ENCODE results near the gene RRAGC. TPM values are rescaled to one million over a fixed set of nuclear protein-coding genes. Genes with fewer than 3 reads are reported as not detected.

RRAGC gene
- total and polyA plus RNA-seq, 2 experiments from 2014 or later: 9.3 to 12.8 TPM

GRCh38 chr1:38867208-38867607 is 7.6 kb upstream of the RRAGC start:
- H3K4me2 ChIP-seq: no peak overlapping the region
- H3K27me3 Mint-ChIP-seq (ENCODE audit: insufficient read depth, low read depth, poor library complexity): peaks cover 3% of the 10 kb centered on the region
- no peaks in the 10 kb centered on the region for H3K27me3 ChIP-seq (ENCODE audit: insufficient read depth)
- H3K27ac Mint-ChIP-seq: no peak overlapping the region
- DNase-seq (ENCODE audit: low spot score): no peak
- ATAC-seq: no peak
- H3K4me1 ChIP-seq (ENCODE audit: insufficient read depth): peaks cover 2% of the 10 kb centered on the region
- H3K79me2 ChIP-seq (replicated peaks; ENCODE audit: insufficient read depth): peaks cover 23% of the 10 kb centered on the region
- peaks cover 2% of the 10 kb centered on the region; the same call in 2 of the 3 replicates for H3K4me1 Mint-ChIP-seq
- TF ChIP-seq EZH2 (IDR thresholded peaks at IDR 0.05; ENCODE audit: low read depth, unreplicated experiment) (no peak), CTCF (conservative IDR thresholded peaks at IDR 0.05; ENCODE audit: low read depth in 2 of 2) (no peak), CREB1 (CRISPR knock-in tag; IDR thresholded peaks at IDR 0.05; ENCODE audit: low read depth) (no peak)
- peaks cover 12% of the 10 kb centered on the region; the same call in 1 of the 2 replicates for H3K36me3 ChIP-seq (ENCODE audit: insufficient read depth)
- H3K4me3 Mint-ChIP-seq: no peak overlapping the region
- peaks cover 4% of the 10 kb centered on the region; the same call in 1 of the 2 replicates for H3F3A ChIP-seq (replicated peaks; ENCODE audit: low read depth)
- no peak overlapping the region; the same call in 1 of the 2 replicates for H3K27ac ChIP-seq (ENCODE audit: low read depth)
- peaks cover 7% of the 10 kb centered on the region; the same call in 2 of the 3 replicates for H3K36me3 Mint-ChIP-seq (ENCODE audit: low read depth)
- no peak overlapping the region for H2AFZ ChIP-seq
- no peaks in the 10 kb centered on the region for H3K9me2 ChIP-seq (ENCODE audit: insufficient read depth)
- H4K20me1 ChIP-seq (replicated peaks; ENCODE audit: insufficient read depth): peaks cover 3% of the 10 kb centered on the region; the same call in 1 of the 2 replicates
- H3K9me3 Mint-ChIP-seq: no peaks in the 10 kb centered on the region; the same call in 2 of the 3 replicates
- no peak overlapping the region for H3K4me3 ChIP-seq

- Histone ChIP-seq H3K36me3 (ENCODE audit: insufficient read depth) (peaks cover 12% of the 10 kb centered on the region; the same call in 1 of the 2 replicates), H3K4me1 (ENCODE audit: insufficient read depth) (peaks cover 6% of the 10 kb centered on the region; the same call in 1 of the 2 replicates), H3K9me2 (ENCODE audit: insufficient read depth) (no peaks in the 10 kb centered on the region), H3F3A (replicated peaks; ENCODE audit: low read depth) (0 out of 2 replicates have a peak, but pooled peaks cover 2% of the 10 kb centered on the region), H3K79me2 (replicated peaks; ENCODE audit: insufficient read depth) (peaks cover 22% of the 10 kb centered on the region; the same call in 1 of the 2 replicates), H3K4me2 (no peak overlapping the region), H3K27me3 (ENCODE audit: insufficient read depth) (no peaks in the 10 kb centered on the region), H3K4me3 (no peak overlapping the region), H3K27ac (ENCODE audit: low read depth) (no peak overlapping the region), H4K20me1 (replicated peaks; ENCODE audit: insufficient read depth) (peaks cover 3% of the 10 kb centered on the region; the same call in 1 of the 2 replicates), H2AFZ (no peak overlapping the region)
- Mint-ChIP-seq H3K27me3 (ENCODE audit: insufficient read depth, low read depth, poor library complexity) (peaks cover 5% of the 10 kb centered on the region), H3K4me1 (peaks cover 5% of the 10 kb centered on the region; the same call in 1 of the 3 replicates), H3K4me3 (no peak overlapping the region), H3K27ac (no peak overlapping the region), H3K9me3 (no peaks in the 10 kb centered on the region), H3K36me3 (ENCODE audit: low read depth) (peaks cover 10% of the 10 kb centered on the region)
- TF ChIP-seq NANOG (IDR thresholded peaks at IDR 0.05; ENCODE audit: borderline replicate concordance): no peak
- DNase-seq (ENCODE audit: low spot score) (no peak), ATAC-seq (no peak)
Measured at GRCh38 chr1:38865112-38865715, 5.6 kb upstream of the RRAGC start.

GRCh38 chr1:38860454-38860795 is 853 bp upstream of the RRAGC start:
- Mint-ChIP-seq H3K27ac (no peak overlapping the region), H3K4me1 (peaks cover 10% of the 10 kb centered on the region; the same call in 2 of the 3 replicates), H3K4me3 (peak overlapping the region; percentile 89), H3K9me3 (no peaks in the 10 kb centered on the region), H3K36me3 (ENCODE audit: low read depth) (peaks cover 11% of the 10 kb centered on the region), H3K27me3 (ENCODE audit: insufficient read depth, low read depth, poor library complexity) (peaks cover 3% of the 10 kb centered on the region)
- peaks cover 24% of the 10 kb centered on the region; the same call in 1 of the 2 replicates for H3K36me3 ChIP-seq (ENCODE audit: insufficient read depth)
- H3K9me2 ChIP-seq (ENCODE audit: insufficient read depth): no peaks in the 10 kb centered on the region
- 0 out of 2 replicates have a peak, but pooled peaks cover 2% of the 10 kb centered on the region for H3F3A ChIP-seq (replicated peaks; ENCODE audit: low read depth)
- H4K20me1 ChIP-seq (replicated peaks; ENCODE audit: insufficient read depth): peaks cover 18% of the 10 kb centered on the region
- DNase-seq (ENCODE audit: low spot score): no peak
- H3K27ac ChIP-seq (ENCODE audit: low read depth): no peak overlapping the region
- peaks cover 36% of the 10 kb centered on the region for H3K79me2 ChIP-seq (replicated peaks; ENCODE audit: insufficient read depth)
- no peaks in the 10 kb centered on the region for H3K27me3 ChIP-seq (ENCODE audit: insufficient read depth)
- H3K4me1 ChIP-seq (ENCODE audit: insufficient read depth): peaks cover 14% of the 10 kb centered on the region; the same call in 1 of the 2 replicates
- H3K4me2 ChIP-seq: peak overlapping the region; percentile 90
- ATAC-seq: no peak
- peak overlapping the region; percentile 100; the same call in 1 of the 2 replicates for H2AFZ ChIP-seq
- peak overlapping the region; percentile 94 for H3K4me3 ChIP-seq
- TF ChIP-seq POLR2AphosphoS5 (IDR thresholded peaks at IDR 0.05; ENCODE audit: low read depth) (no peak), CREB1 (CRISPR knock-in tag; IDR thresholded peaks at IDR 0.05; ENCODE audit: low read depth) (no peak), ETS1 (IDR thresholded peaks at IDR 0.05) (no peak), ZNF114 (CRISPR knock-in tag; IDR thresholded peaks at IDR 0.05) (no peak), NANOG (IDR thresholded peaks at IDR 0.05; ENCODE audit: borderline replicate concordance) (no peak), REST (IDR thresholded peaks at IDR 0.05; ENCODE audit: unreplicated experiment) (no peak), EZH2 (IDR thresholded peaks at IDR 0.05; ENCODE audit: low read depth, unreplicated experiment) (no peak)
